ENCODE results near the gene LMBR1. TPM values are rescaled to one million over a fixed set of nuclear protein-coding genes. Genes with fewer than 3 reads are reported as not detected.

The LMBR1 gene
- total and polyA plus RNA-seq, 2 donors (not counting 3 experiments of a cell fraction or from before 2014, with no cell fraction given), result 14.0 to 72.9 TPM

DNA sequence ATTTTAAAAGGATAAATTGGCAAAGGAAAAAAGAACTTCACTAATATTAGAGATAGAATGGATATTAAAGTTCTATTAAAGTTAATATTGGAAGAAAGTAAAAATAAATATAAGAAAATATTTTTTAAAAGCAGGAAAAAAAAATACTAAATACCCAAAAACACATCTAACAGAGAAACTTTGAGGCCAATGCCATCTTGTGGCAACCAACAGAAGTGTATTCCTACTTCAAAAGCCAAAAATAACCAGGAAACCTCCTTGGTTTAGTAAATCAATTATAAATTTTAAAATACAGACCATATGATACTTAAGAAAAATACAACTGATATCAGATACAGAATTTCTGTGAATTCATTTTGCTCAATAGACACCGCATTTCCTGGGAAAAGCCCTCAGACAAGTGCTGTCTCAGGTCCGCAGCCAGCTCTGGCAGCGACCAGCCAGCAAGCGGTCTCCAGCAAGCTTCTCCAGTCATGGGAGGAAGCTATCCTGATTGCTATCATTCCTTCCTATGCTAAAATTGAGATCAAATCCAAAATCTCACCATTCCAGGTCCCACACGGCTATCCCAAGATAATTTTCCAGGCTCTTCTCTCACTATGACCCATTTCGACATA is 65.3 kb downstream of the LMBR1 start:
- TF ChIP-seq, protein P1, sequence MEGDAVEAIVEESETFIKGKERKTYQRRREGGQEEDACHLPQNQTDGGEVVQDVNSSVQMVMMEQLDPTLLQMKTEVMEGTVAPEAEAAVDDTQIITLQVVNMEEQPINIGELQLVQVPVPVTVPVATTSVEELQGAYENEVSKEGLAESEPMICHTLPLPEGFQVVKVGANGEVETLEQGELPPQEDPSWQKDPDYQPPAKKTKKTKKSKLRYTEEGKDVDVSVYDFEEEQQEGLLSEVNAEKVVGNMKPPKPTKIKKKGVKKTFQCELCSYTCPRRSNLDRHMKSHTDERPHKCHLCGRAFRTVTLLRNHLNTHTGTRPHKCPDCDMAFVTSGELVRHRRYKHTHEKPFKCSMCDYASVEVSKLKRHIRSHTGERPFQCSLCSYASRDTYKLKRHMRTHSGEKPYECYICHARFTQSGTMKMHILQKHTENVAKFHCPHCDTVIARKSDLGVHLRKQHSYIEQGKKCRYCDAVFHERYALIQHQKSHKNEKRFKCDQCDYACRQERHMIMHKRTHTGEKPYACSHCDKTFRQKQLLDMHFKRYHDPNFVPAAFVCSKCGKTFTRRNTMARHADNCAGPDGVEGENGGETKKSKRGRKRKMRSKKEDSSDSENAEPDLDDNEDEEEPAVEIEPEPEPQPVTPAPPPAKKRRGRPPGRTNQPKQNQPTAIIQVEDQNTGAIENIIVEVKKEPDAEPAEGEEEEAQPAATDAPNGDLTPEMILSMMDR (IDR thresholded peaks at IDR 0.05; ENCODE audit: extremely low read depth in 1 of 2, insufficient read depth in 1 of 2, low read depth in 1 of 2, low read length in 2 of 2), result peak; percentile 17 to 34
- TF ChIP-seq POLR2AphosphoS5 (IDR thresholded peaks at IDR 0.05; ENCODE audit: insufficient read depth, low read depth, low read length), result no peak
- ChIA-PET POLR2A (no interaction called here), CTCF (interaction anchor here (1.0 kb wide), 1 partner anchor 11 kb away, joined by 3 read pairs; no protein-coding TSS in a partner anchor)
- Histone ChIP-seq H3K9me3 (replicated peaks; ENCODE audit: control insufficient read depth, insufficient read depth, low read length) (no peaks in the 10 kb centered on the region), H3K79me2 (ENCODE audit: control insufficient read depth, insufficient read depth, low read length) (no peaks in the 10 kb centered on the region), H3K27ac (ENCODE audit: insufficient read depth, low read depth, low read length) (no peak overlapping the region), H3K9me1 (replicated peaks; ENCODE audit: control insufficient read depth, extremely low read depth, insufficient read depth, low read length) (no peaks in the 10 kb centered on the region), H3K9ac (replicated peaks; ENCODE audit: extremely low read depth, insufficient read depth, low read length) (no peak overlapping the region), H3K27me3 (ENCODE audit: control insufficient read depth in 2 of 2, insufficient read depth in 2 of 2, low read length in 2 of 2) (no peaks in the 10 kb centered on the region), H4K20me1 (replicated peaks; ENCODE audit: control insufficient read depth, extremely low read depth, insufficient read depth, low read length) (no peaks in the 10 kb centered on the region), H2AFZ (ENCODE audit: low read depth, low read length) (no peak overlapping the region), H3K4me1 (ENCODE audit: control insufficient read depth, extremely low read depth, insufficient read depth, low read length) (no peaks in the 10 kb centered on the region), H3K4me2 (ENCODE audit: insufficient read depth, low read length) (no peak overlapping the region), H3K4me3 (replicated peaks in 1 of 3; ENCODE audit: insufficient read depth in 1 of 3, low read depth in 1 of 3, low read length in 3 of 3) (no peak overlapping the region), H3K36me3 (ENCODE audit: control insufficient read depth in 2 of 2, extremely low read depth in 1 of 2, insufficient read depth in 2 of 2, low read length in 2 of 2) (no peaks in the 10 kb centered on the region)
- no TSS peak for BruUV-seq (replicated peaks)
- dilution Hi-C loops (cut with MboI; ENCODE audit: extremely low pct_ligation_motif_present, low sequenced_read_pairs), result no loop called here
- no peak for FAIRE-seq
- peak; percentile 22 for DNase-seq (ENCODE audit: low read depth, low spot score)
- intact Hi-C loops (cut with micrococcal nuclease), result no loop called here

DNA sequence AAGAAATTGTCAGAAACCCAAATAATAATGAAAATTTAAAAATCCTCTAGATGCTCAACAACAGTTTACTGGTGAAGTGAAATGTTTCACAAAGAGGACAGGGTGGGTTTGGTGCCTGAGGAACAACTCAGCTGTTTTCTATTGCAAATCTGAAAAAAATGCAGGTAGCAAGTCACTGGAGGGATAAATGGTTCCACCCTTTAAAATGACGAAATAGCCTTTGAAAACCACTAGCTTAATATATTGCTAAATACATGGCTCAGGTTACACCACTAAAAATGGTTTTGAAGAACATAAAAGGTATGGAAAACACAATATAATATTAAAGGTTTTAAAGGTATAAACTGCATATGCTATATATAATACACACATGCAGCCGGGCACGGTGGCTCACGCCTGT is 69.5 kb downstream of the LMBR1 start:
- Histone ChIP-seq H3K9me1 (replicated peaks; ENCODE audit: control insufficient read depth, extremely low read depth, insufficient read depth, low read length) (no peaks in the 10 kb centered on the region), H2AFZ (ENCODE audit: low read depth, low read length) (no peak overlapping the region), H3K9ac (replicated peaks; ENCODE audit: extremely low read depth, insufficient read depth, low read length) (no peak overlapping the region), H3K27ac (ENCODE audit: insufficient read depth, low read depth, low read length) (no peak overlapping the region), H3K4me3 (replicated peaks in 1 of 3; ENCODE audit: insufficient read depth in 1 of 3, low read depth in 1 of 3, low read length in 3 of 3) (no peak overlapping the region), H3K4me1 (ENCODE audit: control insufficient read depth, extremely low read depth, insufficient read depth, low read length) (no peaks in the 10 kb centered on the region), H3K79me2 (ENCODE audit: control insufficient read depth, insufficient read depth, low read length) (no peaks in the 10 kb centered on the region), H3K27me3 (ENCODE audit: control insufficient read depth in 2 of 2, insufficient read depth in 2 of 2, low read length in 2 of 2) (no peaks in the 10 kb centered on the region), H3K36me3 (ENCODE audit: control insufficient read depth in 2 of 2, extremely low read depth in 1 of 2, insufficient read depth in 2 of 2, low read length in 2 of 2) (peaks cover 0 to 2% of the 10 kb centered on the region in 2 experiments), H4K20me1 (replicated peaks; ENCODE audit: control insufficient read depth, extremely low read depth, insufficient read depth, low read length) (no peaks in the 10 kb centered on the region), H3K4me2 (ENCODE audit: insufficient read depth, low read length) (no peak overlapping the region), H3K9me3 (replicated peaks; ENCODE audit: control insufficient read depth, insufficient read depth, low read length) (no peaks in the 10 kb centered on the region)
- dilution Hi-C loops (cut with MboI; ENCODE audit: extremely low pct_ligation_motif_present, low sequenced_read_pairs) (no loop called here), intact Hi-C loops (cut with micrococcal nuclease) (no loop called here)
- DNase-seq (ENCODE audit: low read depth, low spot score), result no peak
- no TSS peak for BruUV-seq (replicated peaks)
- TF ChIP-seq, protein P1 (IDR thresholded peaks at IDR 0.05; ENCODE audit: extremely low read depth in 1 of 2, insufficient read depth in 1 of 2, low read depth in 1 of 2, low read length in 2 of 2), result no peak
- TF ChIP-seq, protein P2, sequence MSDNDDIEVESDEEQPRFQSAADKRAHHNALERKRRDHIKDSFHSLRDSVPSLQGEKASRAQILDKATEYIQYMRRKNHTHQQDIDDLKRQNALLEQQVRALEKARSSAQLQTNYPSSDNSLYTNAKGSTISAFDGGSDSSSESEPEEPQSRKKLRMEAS (IDR thresholded peaks at IDR 0.05; ENCODE audit: insufficient read depth, insufficient read length), result no peak
- TF ChIP-seq POLR2A (IDR thresholded peaks at IDR 0.05; ENCODE audit: low read depth, low read length) (no peak), EZH2 (IDR thresholded peaks at IDR 0.05; ENCODE audit: borderline replicate concordance, low read depth, low read length, severe bottlenecking) (no peak), POLR2AphosphoS5 (IDR thresholded peaks at IDR 0.05; ENCODE audit: insufficient read depth, low read depth, low read length) (no peak), GATA2 (IDR thresholded peaks at IDR 0.05; ENCODE audit: insufficient read depth, insufficient read length, low read depth, low read length) (no peak), MYC (IDR thresholded peaks at IDR 0.05; ENCODE audit: low read depth, low read length) (no peak), JUN (IDR thresholded peaks at IDR 0.05; ENCODE audit: borderline replicate concordance, insufficient read depth, insufficient read length, low read depth) (no peak), FOS (IDR thresholded peaks at IDR 0.05; ENCODE audit: borderline replicate concordance, insufficient read depth, low read length) (no peak)
- no peak for FAIRE-seq
- CTCF ChIA-PET, result no interaction called here
- POLR2A ChIA-PET, result no interaction called here

Data from endothelial cell of umbilical vein (primary cell).